Measurements from ENCODE around the gene PSMD8.

PSMD8 gene

DNA sequence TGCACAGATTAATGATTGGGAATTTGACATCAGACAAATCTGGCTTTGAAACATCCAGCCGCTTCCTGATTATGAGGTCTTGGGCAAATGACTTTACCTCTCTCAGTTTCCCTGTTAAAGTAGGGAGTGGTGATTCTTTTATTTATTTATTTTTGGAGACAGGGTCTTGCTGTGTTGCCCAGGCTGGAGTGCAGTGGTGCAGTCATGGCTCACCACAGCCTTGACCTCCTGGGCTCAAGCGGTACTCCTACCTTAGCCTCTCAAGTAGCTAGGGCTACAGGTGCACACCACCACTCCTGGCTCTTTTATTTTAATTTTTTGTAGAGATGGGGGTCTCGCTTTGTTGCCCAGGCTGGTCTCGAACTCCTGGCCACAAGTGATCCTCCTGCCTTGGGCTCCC lies 2.7 kb downstream of the PSMD8 start:
- Histone ChIP-seq H3K27ac (ENCODE audit: low read length) (no peak overlapping the region), H3K4me1 (ENCODE audit: low read length) (peaks cover 14% of the 10 kb centered on the region), H3K4me3 (ENCODE audit: low read length) (no peak overlapping the region), H3K9ac (ENCODE audit: low read length) (no peak overlapping the region), H3K4me2 (ENCODE audit: low read length) (no peak overlapping the region), H3K36me3 (replicated peaks; ENCODE audit: low read depth, low read length) (peaks cover 43% of the 10 kb centered on the region), H3K9me3 (ENCODE audit: insufficient read depth, low read length) (no peaks in the 10 kb centered on the region), H2AFZ (ENCODE audit: low read depth, low read length) (no peak overlapping the region), H3K27me3 (ENCODE audit: low read depth, low read length) (no peaks in the 10 kb centered on the region), H3K79me2 (ENCODE audit: low read length) (peaks cover 41% of the 10 kb centered on the region), H4K20me1 (ENCODE audit: insufficient read depth, low read length) (peaks cover 4% of the 10 kb centered on the region; the same call in 1 of the 2 replicates)
- no peak for TF ChIP-seq EZH2phosphoT487 (IDR thresholded peaks at IDR 0.05; ENCODE audit: low read depth)
- no peak for TF ChIP-seq CTCF (IDR thresholded peaks at IDR 0.05; ENCODE audit: low read depth, low read length)

DNA sequence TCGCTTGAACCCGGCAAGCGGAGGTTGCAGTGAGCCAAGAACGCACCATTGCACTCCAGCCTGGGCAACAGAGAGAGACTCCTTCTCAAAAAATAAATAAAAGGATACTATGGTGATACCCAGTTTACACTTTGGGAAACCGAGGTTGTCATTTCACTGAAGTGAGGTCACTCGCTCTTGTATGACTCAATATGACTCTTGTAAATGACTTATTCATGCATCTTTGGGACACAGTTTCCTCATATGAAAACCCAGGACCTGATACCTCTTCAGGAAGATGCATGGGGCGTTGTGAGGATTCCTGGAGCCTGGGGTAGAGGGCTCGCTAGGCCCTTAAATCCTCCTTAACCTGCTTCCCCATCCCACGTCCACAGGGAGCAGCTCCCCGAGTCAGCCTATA lies 4.5 kb downstream of the PSMD8 start:
- Histone ChIP-seq H3K36me3 (replicated peaks; ENCODE audit: low read depth, low read length) (peaks cover 58% of the 10 kb centered on the region), H3K79me2 (ENCODE audit: low read length) (peaks cover 41% of the 10 kb centered on the region)
- TF ChIP-seq CTCF (IDR thresholded peaks at IDR 0.05; ENCODE audit: low read depth, low read length) = no peak

GRCh38 chr19:38381138-38381537 lies 6.8 kb downstream of the PSMD8 start:
- TF ChIP-seq CTCF (IDR thresholded peaks at IDR 0.05; ENCODE audit: low read depth, low read length) (no peak), EZH2phosphoT487 (IDR thresholded peaks at IDR 0.05; ENCODE audit: low read depth) (no peak)
- Histone ChIP-seq H3K27ac (ENCODE audit: low read length) (no peak overlapping the region), H3K4me2 (ENCODE audit: low read length) (no peak overlapping the region), H2AFZ (ENCODE audit: low read depth, low read length) (no peak overlapping the region), H3K4me1 (ENCODE audit: low read length) (peaks cover 3% of the 10 kb centered on the region; the same call in 1 of the 2 replicates), H3K9me3 (ENCODE audit: insufficient read depth, low read length) (no peaks in the 10 kb centered on the region), H3K9ac (ENCODE audit: low read length) (no peak overlapping the region), H3K4me3 (ENCODE audit: low read length) (no peak overlapping the region), H4K20me1 (ENCODE audit: insufficient read depth, low read length) (0 out of 2 replicates have a peak, but pooled peaks cover 3% of the 10 kb centered on the region), H3K36me3 (replicated peaks; ENCODE audit: low read depth, low read length) (peaks cover 73% of the 10 kb centered on the region), H3K79me2 (ENCODE audit: low read length) (peaks cover 25% of the 10 kb centered on the region), H3K27me3 (ENCODE audit: low read depth, low read length) (no peaks in the 10 kb centered on the region)

More for the DNA sequence above, 4.5 kb downstream of the PSMD8 start:
- Histone ChIP-seq H3K27me3 (ENCODE audit: low read depth, low read length) (no peaks in the 10 kb centered on the region), H3K27ac (ENCODE audit: low read length) (no peak overlapping the region), H3K9me3 (ENCODE audit: insufficient read depth, low read length) (no peaks in the 10 kb centered on the region), H4K20me1 (ENCODE audit: insufficient read depth, low read length) (peaks cover 4% of the 10 kb centered on the region; the same call in 1 of the 2 replicates), H3K9ac (ENCODE audit: low read length) (no peak overlapping the region), H2AFZ (ENCODE audit: low read depth, low read length) (no peak overlapping the region), H3K4me1 (ENCODE audit: low read length) (peaks cover 11% of the 10 kb centered on the region), H3K4me3 (ENCODE audit: low read length) (no peak overlapping the region), H3K4me2 (ENCODE audit: low read length) (no peak overlapping the region)

DNA sequence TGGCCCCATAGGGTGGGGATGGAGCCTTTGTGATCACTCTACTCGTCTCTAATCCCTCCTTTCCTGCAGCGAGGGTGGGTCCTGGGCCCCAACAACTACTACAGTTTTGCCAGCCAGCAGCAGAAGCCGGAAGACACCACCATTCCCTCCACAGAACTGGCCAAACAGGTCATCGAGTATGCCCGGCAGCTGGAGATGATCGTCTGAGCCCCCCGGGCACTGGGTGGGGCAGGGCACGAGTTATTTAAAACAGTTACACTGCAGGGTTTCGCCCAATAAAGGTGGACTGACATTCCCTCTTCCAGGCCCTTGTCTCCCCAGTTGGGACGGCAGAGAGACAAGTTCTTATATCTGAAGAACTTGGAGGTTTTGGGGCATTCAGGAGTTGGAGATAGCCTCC lies 8.8 kb downstream of the PSMD8 start:
- no peak overlapping the region for H3K4me2 ChIP-seq (ENCODE audit: low read length)
- H2AFZ ChIP-seq (ENCODE audit: low read depth, low read length) = no peak overlapping the region
- H3K4me1 ChIP-seq (ENCODE audit: low read length) = 0 out of 2 replicates have a peak, but pooled peaks cover 5% of the 10 kb centered on the region
- H3K79me2 ChIP-seq (ENCODE audit: low read length) = peaks cover 5% of the 10 kb centered on the region
- no peaks in the 10 kb centered on the region for H3K9me3 ChIP-seq (ENCODE audit: insufficient read depth, low read length)
- no peaks in the 10 kb centered on the region for H3K27me3 ChIP-seq (ENCODE audit: low read depth, low read length)
- H3K9ac ChIP-seq (ENCODE audit: low read length) = no peak overlapping the region
- no peak overlapping the region for H3K27ac ChIP-seq (ENCODE audit: low read length)
- TF ChIP-seq CTCF (IDR thresholded peaks at IDR 0.05; ENCODE audit: low read depth, low read length) = no peak
- TF ChIP-seq EZH2phosphoT487 (IDR thresholded peaks at IDR 0.05; ENCODE audit: low read depth) = no peak
- H4K20me1 ChIP-seq (ENCODE audit: insufficient read depth, low read length) = 0 out of 2 replicates have a peak, but pooled peaks cover 3% of the 10 kb centered on the region
- no peak overlapping the region for H3K4me3 ChIP-seq (ENCODE audit: low read length)
- peaks cover 63% of the 10 kb centered on the region for H3K36me3 ChIP-seq (replicated peaks; ENCODE audit: low read depth, low read length)

Data from OCI-LY3 (cell line).